Kidney epithelial cell (primary cell): ENCODE results near the gene FLNC. TPM values are rescaled to one million over a fixed set of nuclear protein-coding genes. Genes with fewer than 3 reads are reported as not detected.

Source experiments
- DNase-seq: peaks from one replicate; pipeline ENCODE4 v3.0.0-alpha.2; 2010; ENCODE audit warnings: low read depth
- H3K27me3 ChIP-seq: 2 replicates; pipeline ENCODE4 v1.6.0; 2011; ENCODE audit warnings: low read length; ENCODE audit not compliant: control insufficient read depth, insufficient read depth
- H3K36me3 ChIP-seq: 2 replicates; pipeline ENCODE4 v1.5.1; 2011; ENCODE audit warnings: low read length; ENCODE audit not compliant: control insufficient read depth, insufficient read depth
- H3K4me3 ChIP-seq: 2 replicates; pipeline ENCODE4 v1.5.1; 2011; ENCODE audit warnings: low read depth, mild to moderate bottlenecking, control low read depth, low read length
- total RNA-seq: library from RNA; depleted of rRNA; stranded (reverse); fragments of >200 nt; gene quantifications from 2 replicates; pipeline ENCODE4 v1.2.3, GENCODE V29; 2015
- TF ChIP-seq, protein P1 (sequence below): IDR thresholded peaks from 2 replicates; pipeline ENCODE4 v1.5.1; 2011; ENCODE audit warnings: mild to moderate bottlenecking, moderate library complexity, low read length, control low read depth, inconsistent platforms; ENCODE audit not compliant: insufficient read depth, poor library complexity, severe bottlenecking

Gene FLNC
- total RNA-seq, 1 donor from 2014 or later: 243 TPM

DNA sequence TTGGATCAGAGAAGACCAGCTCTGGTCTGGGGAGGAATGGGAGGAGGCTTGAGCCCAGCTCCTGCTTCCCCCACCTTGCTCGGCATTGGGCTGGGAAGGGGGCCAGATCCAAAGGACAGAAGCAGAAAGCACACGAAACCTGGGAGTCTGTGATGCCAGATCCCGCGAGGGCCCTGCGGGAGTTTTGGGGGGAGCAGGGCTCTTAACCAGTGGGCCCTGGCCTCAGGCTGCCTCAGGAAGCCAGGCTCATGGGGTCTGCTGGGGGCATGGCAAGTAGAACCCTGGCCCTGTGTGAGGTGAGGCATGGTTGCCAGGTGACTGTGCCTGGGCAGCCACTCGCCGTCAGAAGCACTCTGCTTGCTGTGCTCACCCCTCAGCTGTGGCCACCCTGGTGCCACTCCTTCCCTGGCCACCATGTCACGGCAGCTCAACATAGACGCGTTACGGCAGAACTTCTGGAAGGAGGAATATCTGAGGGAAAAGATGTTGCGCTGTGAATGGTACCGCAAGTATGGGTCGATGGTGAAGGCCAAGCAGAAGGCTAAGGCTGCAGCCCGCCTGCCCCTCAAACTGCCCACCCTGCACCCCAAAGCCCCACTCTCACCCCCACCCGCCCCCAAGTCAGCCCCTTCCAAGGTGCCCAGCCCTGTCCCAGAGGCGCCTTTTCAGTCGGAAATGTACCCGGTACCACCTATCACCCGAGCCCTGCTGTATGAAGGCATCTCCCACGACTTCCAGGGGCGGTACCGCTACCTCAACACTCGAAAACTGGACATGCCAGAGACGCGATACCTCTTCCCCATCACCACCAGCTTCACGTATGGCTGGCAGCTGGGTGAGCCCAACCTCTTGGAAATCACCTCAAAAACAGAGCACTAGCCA, 36.0 kb downstream of the FLNC start:
- DNase-seq: no peak
- Histone ChIP-seq H3K4me3 (no peak overlapping the region), H3K36me3 (no peaks in the 10 kb centered on the region), H3K27me3 (peaks cover 9% of the 10 kb centered on the region)
- TF ChIP-seq, protein P1, sequence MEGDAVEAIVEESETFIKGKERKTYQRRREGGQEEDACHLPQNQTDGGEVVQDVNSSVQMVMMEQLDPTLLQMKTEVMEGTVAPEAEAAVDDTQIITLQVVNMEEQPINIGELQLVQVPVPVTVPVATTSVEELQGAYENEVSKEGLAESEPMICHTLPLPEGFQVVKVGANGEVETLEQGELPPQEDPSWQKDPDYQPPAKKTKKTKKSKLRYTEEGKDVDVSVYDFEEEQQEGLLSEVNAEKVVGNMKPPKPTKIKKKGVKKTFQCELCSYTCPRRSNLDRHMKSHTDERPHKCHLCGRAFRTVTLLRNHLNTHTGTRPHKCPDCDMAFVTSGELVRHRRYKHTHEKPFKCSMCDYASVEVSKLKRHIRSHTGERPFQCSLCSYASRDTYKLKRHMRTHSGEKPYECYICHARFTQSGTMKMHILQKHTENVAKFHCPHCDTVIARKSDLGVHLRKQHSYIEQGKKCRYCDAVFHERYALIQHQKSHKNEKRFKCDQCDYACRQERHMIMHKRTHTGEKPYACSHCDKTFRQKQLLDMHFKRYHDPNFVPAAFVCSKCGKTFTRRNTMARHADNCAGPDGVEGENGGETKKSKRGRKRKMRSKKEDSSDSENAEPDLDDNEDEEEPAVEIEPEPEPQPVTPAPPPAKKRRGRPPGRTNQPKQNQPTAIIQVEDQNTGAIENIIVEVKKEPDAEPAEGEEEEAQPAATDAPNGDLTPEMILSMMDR: no peak

GRCh38 chr7:128867241-128867640, 37.0 kb downstream of the FLNC start:
- TF ChIP-seq, protein P1: no peak
- H3K4me3 ChIP-seq: no peak overlapping the region
- peaks cover 9% of the 10 kb centered on the region for H3K27me3 ChIP-seq
- no peak for DNase-seq
- no peaks in the 10 kb centered on the region for H3K36me3 ChIP-seq

DNA sequence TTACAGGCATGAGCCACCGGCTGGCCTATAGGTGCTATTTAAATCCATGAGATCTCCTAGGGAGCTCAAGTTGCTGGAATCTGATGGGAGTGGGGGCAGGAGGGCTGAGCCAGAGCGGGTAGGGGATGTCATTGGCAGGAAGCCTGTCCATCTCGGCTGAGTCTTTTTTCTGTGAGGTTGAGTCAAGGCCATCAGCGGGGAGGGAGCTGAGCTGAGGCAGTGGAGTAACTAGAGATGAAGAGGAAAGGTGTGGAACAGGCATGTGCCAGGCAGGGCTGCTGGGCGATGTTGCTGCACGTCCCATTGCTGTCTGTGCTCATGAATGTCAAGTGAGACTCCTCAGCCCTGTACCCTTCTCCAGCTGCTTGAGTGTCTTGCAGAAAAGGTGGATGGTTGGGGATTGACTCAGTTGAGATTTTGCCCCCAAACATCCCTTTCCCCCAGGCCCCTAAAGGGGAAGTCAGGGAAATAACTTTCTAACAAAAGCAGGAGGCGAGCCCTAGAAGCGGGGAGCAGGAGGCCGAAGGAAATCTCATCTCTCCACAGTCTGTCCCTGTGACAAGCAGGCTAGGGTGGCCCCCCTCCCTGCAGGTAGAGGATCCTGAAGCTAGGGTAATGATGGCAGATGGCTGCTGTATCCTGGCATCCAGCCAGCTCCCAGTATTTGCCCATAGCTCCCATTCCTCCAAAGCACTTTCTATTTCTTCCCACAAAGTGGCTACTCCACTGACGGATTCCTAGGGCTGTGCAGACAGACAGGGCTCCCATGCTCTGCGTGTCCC, 37.8 kb downstream of the FLNC start:
- Histone ChIP-seq H3K27me3 (peaks cover 14% of the 10 kb centered on the region), H3K36me3 (no peaks in the 10 kb centered on the region), H3K4me3 (no peak overlapping the region)
- TF ChIP-seq, protein P1: no peak
- no peak for DNase-seq

- Histone ChIP-seq H3K27me3 (peaks cover 17% of the 10 kb centered on the region), H3K4me3 (peak overlapping the region; percentile 38), H3K36me3 (no peaks in the 10 kb centered on the region)
- TF ChIP-seq, protein P1: no peak
- DNase-seq: no peak
Observed at GRCh38 chr7:128868624-128869137, 38.5 kb downstream of the FLNC start.

DNA sequence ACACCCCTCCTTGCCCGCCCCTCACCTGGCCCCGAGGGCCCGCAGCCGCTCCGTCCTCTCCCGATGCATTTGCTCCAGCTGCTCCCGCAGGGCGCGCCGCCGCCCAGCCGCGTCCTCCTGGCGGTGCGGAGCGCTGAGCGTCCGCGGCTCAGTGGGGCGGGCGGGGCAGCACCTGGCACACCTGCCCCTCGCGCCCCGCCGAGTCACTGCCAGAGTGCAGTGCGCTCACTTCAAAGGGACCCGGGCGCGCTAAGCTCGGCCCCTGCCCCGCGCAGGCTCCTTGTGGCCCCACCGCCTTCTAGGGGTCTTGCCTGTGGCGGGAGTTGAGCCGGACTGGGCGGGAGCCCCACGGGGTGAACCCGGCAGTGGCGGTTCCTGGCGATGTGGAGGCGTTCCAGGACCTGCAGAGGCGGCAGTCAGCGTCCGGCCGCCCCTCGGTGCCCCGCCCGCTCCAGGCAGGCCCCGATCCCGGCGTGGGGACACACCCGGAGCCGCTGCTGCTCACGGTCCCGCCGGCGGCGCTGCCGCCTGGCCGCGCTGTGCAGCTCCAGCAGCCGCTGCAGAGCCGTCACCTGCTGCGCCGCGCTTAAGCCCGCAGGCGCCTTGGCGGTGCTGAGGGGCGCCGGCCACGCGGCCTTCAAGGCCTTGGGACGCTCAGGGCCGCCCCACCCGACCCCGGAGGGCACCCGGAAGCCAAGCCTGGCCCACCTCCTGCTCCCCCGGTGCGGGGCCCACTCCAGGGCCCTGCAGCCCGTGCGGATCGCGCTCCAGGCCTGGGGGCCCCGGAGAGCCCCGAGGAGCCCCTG, 39.1 kb downstream of the FLNC start:
- peak overlapping the region; percentile 38 for H3K4me3 ChIP-seq
- H3K36me3 ChIP-seq: no peaks in the 10 kb centered on the region
- TF ChIP-seq, protein P1: no peak
- no peak for DNase-seq
- H3K27me3 ChIP-seq: peaks cover 18% of the 10 kb centered on the region
